Measurements from ENCODE around the gene ASB6. TPM values are rescaled to one million over a fixed set of nuclear protein-coding genes. Genes with fewer than 3 reads are reported as not detected.

Gene ASB6
- total and polyA plus RNA-seq, 2 experiments from 2014 or later, result 22.9 to 24.1 TPM

DNA sequence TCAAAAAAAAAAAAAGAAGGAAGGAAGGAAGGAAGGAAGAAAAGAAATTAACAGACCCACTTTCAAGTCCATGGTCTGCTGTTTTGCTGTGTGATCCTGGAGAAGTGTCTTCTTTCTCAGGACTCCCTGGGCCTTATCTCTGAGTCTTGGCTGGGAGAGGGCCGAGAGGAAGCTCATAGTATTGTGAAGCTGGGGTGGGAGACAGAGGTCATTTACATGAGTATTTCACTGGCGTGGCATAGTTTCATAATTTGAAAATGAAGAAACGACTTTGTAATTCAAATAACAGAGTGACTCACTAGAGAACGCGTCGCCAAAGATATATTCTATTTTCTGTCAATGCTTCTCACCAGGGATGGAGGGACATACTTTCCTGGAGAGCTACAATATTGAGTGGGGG lies 18.6 kb downstream of the ASB6 start:
- peaks cover 28% of the 10 kb centered on the region for H3K79me2 ChIP-seq (ENCODE audit: insufficient read depth)
- H3K27me3 ChIP-seq (replicated peaks; ENCODE audit: insufficient read depth), result no peaks in the 10 kb centered on the region
- H3K27ac ChIP-seq, result peak overlapping the region; percentile 67
- peak; percentile 83 for DNase-seq
- no peak for TF ChIP-seq EZH2phosphoT487 (IDR thresholded peaks at IDR 0.05; ENCODE audit: insufficient read depth, low read depth)
- no peak for TF ChIP-seq EZH2 (IDR thresholded peaks at IDR 0.05; ENCODE audit: insufficient read depth, poor library complexity, severe bottlenecking)
- no peak overlapping the region for H3K4me3 ChIP-seq
- H4K20me1 ChIP-seq (ENCODE audit: insufficient read depth), result no peaks in the 10 kb centered on the region
- no peaks in the 10 kb centered on the region for H3K36me3 ChIP-seq (ENCODE audit: low read depth)
- peak overlapping the region; percentile 31; the same call in 1 of the 2 replicates for H3K9ac ChIP-seq
- in situ Hi-C loops (cut with MboI), result no loop called here
- H2AFZ ChIP-seq, result peak overlapping the region; percentile 35; the same call in 1 of the 2 replicates
- H3K4me1 ChIP-seq (ENCODE audit: insufficient read depth), result peaks cover 23% of the 10 kb centered on the region
- H3F3A ChIP-seq (ENCODE audit: insufficient read depth), result peaks cover 42% of the 10 kb centered on the region
- H3K9me2 ChIP-seq (ENCODE audit: insufficient read depth), result no peaks in the 10 kb centered on the region
- WGBS, 2 experiments (ENCODE audit: low coverage in 1 of 2, low lambda C conversion rate in 2 of 2, missing lambda C conversion rate in 2 of 2), result 25 to 26% methylated on average over 6 of the region's 6 CpGs
- no peaks in the 10 kb centered on the region for H3K9me3 ChIP-seq (ENCODE audit: low read depth)
- peak overlapping the region; percentile 28 for H3K4me2 ChIP-seq (ENCODE audit: unreplicated experiment)

DNA sequence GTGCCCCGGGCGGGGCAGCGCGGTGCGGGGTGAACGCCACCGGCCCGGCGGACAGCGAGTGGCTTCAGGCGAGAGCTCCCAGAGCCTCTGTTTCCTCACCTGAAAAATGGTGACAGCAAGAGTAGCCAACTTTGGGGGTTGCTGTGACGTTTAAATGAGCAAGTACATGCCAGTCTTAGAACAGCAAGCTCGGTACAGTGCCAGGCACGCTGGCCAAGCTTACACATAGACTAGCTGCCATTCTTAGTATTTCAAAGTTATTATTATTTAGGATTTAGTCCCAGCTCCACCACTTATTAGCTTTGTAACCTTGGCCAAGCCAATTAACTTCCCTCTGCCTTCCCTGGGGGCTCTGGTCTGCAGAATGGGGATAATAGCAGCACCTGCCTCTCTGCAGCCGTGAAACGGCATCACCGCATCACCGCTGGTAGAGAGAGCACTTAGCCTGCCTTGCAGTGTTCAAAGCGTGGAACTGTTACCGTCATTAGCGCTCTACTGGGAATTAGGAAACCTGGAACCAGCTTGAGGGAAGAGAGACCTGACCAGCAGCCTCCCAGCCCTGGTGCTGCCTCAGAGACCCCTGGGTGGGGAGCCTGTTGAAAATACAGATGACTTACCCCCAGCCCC lies 21.2 kb downstream of the ASB6 start, which contains the start of gene C9orf50:
TSS of gene C9orf50 (minus strand) at position 433 of the 627 bp plus-strand sequence. CDS start 527 bp downstream, outside the sequence.
- no peaks in the 10 kb centered on the region for H3K9me2 ChIP-seq (ENCODE audit: insufficient read depth)
- peak within 1 kb of the TSS; percentile 78 for H3K9ac ChIP-seq
- peak within 1 kb of the TSS; percentile 79 for H2AFZ ChIP-seq
- no peaks in the 10 kb centered on the region for H4K20me1 ChIP-seq (ENCODE audit: insufficient read depth)
- H3F3A ChIP-seq (ENCODE audit: insufficient read depth), result peaks cover 42% of the 10 kb centered on the region
- H3K36me3 ChIP-seq (ENCODE audit: low read depth), result no peaks in the 10 kb centered on the region
- no peak within 1 kb of the TSS for H3K27ac ChIP-seq
- 0 out of 2 replicates have a peak, but pooled peaks cover 6% of the 10 kb centered on the region for H3K79me2 ChIP-seq (ENCODE audit: insufficient read depth)
- H3K4me3 ChIP-seq, result peak within 1 kb of the TSS; percentile 75
- H3K4me1 ChIP-seq (ENCODE audit: insufficient read depth), result peaks cover 25% of the 10 kb centered on the region
- H3K4me2 ChIP-seq (ENCODE audit: unreplicated experiment), result peak within 1 kb of the TSS; percentile 81
- in situ Hi-C loops (cut with MboI), result no loop called here
- DNase-seq, result peak; percentile 59
- no peaks in the 10 kb centered on the region for H3K9me3 ChIP-seq (ENCODE audit: low read depth)
- 25 to 31% methylated on average over 20 to 21 of the region's 21 CpGs for WGBS, 2 experiments (ENCODE audit: low coverage in 1 of 2, low lambda C conversion rate in 2 of 2, missing lambda C conversion rate in 2 of 2)
- TF ChIP-seq EZH2phosphoT487 (IDR thresholded peaks at IDR 0.05; ENCODE audit: insufficient read depth, low read depth) (no peak), EZH2 (IDR thresholded peaks at IDR 0.05; ENCODE audit: insufficient read depth, poor library complexity, severe bottlenecking) (no peak)
- no peaks in the 10 kb centered on the region for H3K27me3 ChIP-seq (replicated peaks; ENCODE audit: insufficient read depth)

DNA sequence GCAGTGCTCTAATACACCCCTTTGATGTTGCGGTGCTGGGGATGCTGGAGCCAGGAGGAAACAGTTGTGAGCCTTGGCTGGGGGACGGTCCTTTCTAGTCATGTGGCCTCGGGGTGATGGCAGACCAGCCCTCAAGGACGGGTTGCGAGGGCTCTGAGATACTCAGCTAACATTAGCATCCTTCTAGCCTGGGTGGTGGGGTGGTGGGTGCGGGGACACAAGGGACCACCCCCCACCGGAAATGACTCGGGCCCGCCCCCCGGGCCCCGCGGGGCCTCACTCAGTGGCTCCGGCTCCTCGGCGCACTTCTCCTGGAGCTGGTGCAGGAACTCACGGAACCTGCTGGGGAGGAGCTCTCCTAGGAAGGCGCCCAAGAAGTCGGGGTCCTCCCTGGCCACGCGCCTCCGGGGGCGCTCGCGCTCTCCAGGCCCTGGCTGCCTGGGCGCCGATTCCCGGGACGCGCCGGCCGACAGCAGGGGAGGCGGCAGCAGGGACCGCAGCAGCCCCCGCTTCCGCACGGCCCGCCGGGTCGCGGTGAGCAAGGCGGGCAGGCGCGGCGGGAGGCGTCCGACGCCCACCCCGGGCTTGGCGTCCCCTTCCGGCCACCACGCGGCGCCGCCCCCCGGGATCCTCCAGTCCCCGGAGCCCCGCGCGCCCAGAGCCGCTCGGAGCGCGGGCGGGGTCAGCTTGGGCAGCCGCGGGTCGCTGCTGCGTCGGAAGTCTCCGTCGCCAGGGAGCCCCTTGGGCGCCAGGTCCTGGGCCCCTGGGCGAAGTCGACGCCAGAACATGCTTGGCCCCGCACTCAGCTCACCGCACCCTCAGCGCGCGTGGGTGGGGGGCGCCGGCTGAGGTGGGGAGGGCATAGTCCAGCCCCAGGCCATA lies 21.9 kb downstream of the ASB6 start:
- H3K79me2 ChIP-seq (ENCODE audit: insufficient read depth), result no peaks in the 10 kb centered on the region
- no peaks in the 10 kb centered on the region for H3K27me3 ChIP-seq (replicated peaks; ENCODE audit: insufficient read depth)
- peaks cover 25% of the 10 kb centered on the region for H3K4me1 ChIP-seq (ENCODE audit: insufficient read depth)
- peaks cover 38% of the 10 kb centered on the region for H3F3A ChIP-seq (ENCODE audit: insufficient read depth)
- H3K9ac ChIP-seq, result peak overlapping the region; percentile 78
- no peak overlapping the region for H3K27ac ChIP-seq
- peak; percentile 65 for DNase-seq
- WGBS, 2 experiments (ENCODE audit: low coverage in 1 of 2, low lambda C conversion rate in 2 of 2, missing lambda C conversion rate in 2 of 2), result 2 to 4% methylated on average over 22 to 47 of the region's 82 CpGs
- H2AFZ ChIP-seq, result peak overlapping the region; percentile 79
- H3K36me3 ChIP-seq (ENCODE audit: low read depth), result no peaks in the 10 kb centered on the region
- no peak for TF ChIP-seq EZH2phosphoT487 (IDR thresholded peaks at IDR 0.05; ENCODE audit: insufficient read depth, low read depth)
- no peak for TF ChIP-seq EZH2 (IDR thresholded peaks at IDR 0.05; ENCODE audit: insufficient read depth, poor library complexity, severe bottlenecking)
- H3K9me3 ChIP-seq (ENCODE audit: low read depth), result no peaks in the 10 kb centered on the region
- in situ Hi-C loops (cut with MboI), result loop anchor here (5.0 kb wide), 1 partner anchor 488 kb away; no protein-coding TSS in a partner anchor
- H3K9me2 ChIP-seq (ENCODE audit: insufficient read depth), result no peaks in the 10 kb centered on the region
- H4K20me1 ChIP-seq (ENCODE audit: insufficient read depth), result no peaks in the 10 kb centered on the region
- peak overlapping the region; percentile 75 for H3K4me3 ChIP-seq
- H3K4me2 ChIP-seq (ENCODE audit: unreplicated experiment), result peak overlapping the region; percentile 81

DNA sequence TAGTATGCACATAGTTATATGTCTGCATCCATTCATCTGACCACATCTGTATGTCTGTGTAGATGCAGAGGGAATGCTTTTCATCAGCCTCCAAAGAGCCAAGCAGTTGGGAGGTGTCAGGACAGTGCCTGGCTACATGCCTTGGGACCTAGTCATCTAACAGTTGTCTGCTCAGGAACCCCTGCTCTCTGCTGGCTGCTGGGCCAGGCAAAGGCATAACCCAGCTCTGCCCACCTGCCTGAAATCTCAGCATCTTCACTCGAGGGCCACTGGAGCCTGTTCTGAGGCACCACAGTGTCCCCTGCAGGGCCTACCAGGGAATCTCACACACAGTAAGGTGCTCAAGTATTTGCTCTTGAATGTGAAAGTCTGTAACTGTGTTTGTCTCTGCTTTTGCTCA lies 24.8 kb downstream of the ASB6 start:
- H4K20me1 ChIP-seq (ENCODE audit: insufficient read depth), result no peaks in the 10 kb centered on the region
- no peaks in the 10 kb centered on the region for H3K9me2 ChIP-seq (ENCODE audit: insufficient read depth)
- H3F3A ChIP-seq (ENCODE audit: insufficient read depth), result peaks cover 27% of the 10 kb centered on the region
- no peak overlapping the region for H2AFZ ChIP-seq
- peaks cover 20% of the 10 kb centered on the region for H3K4me1 ChIP-seq (ENCODE audit: insufficient read depth)
- H3K9ac ChIP-seq, result no peak overlapping the region
- H3K79me2 ChIP-seq (ENCODE audit: insufficient read depth), result no peaks in the 10 kb centered on the region
- 0 to 10% methylated on average over 1 of the region's 1 CpG for WGBS, 2 experiments (ENCODE audit: low coverage in 1 of 2, low lambda C conversion rate in 2 of 2, missing lambda C conversion rate in 2 of 2)
- peak; percentile 88 for DNase-seq
- H3K27ac ChIP-seq, result peak overlapping the region; percentile 25
- H3K4me3 ChIP-seq, result no peak overlapping the region
- H3K4me2 ChIP-seq (ENCODE audit: unreplicated experiment), result no peak overlapping the region
- no peak for TF ChIP-seq EZH2phosphoT487 (IDR thresholded peaks at IDR 0.05; ENCODE audit: insufficient read depth, low read depth)
- no peak for TF ChIP-seq EZH2 (IDR thresholded peaks at IDR 0.05; ENCODE audit: insufficient read depth, poor library complexity, severe bottlenecking)
- no peaks in the 10 kb centered on the region for H3K36me3 ChIP-seq (ENCODE audit: low read depth)
- in situ Hi-C loops (cut with MboI), result loop anchor here (5.0 kb wide), 1 partner anchor 485 kb away; no protein-coding TSS in a partner anchor
- no peaks in the 10 kb centered on the region for H3K27me3 ChIP-seq (replicated peaks; ENCODE audit: insufficient read depth)
- H3K9me3 ChIP-seq (ENCODE audit: low read depth), result no peaks in the 10 kb centered on the region
